Measurements from ENCODE around the gene FAM124A. TPM values are rescaled to one million over a fixed set of nuclear protein-coding genes. Genes with fewer than 3 reads are reported as not detected.

The FAM124A gene
- total RNA-seq, 1 experiment from 2014 or later, result 1.0 TPM

DNA sequence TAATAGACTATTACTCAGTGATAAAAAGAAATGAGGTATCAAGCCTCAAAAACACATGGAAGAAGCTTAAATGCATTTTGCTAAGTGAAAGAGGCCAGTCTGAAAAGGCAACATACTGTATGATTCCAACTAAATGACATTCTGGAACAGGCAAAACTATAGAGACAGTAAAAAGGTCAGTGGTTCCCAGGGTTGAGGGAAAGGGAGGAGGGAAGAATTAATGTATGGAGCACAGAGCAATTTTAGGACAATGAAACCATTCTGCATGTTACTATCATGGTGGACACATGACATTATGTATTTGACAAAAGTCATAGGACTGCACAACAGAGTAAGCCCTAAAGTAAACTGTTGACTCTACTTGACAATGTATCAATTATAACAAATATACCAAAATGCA is 111.6 kb downstream of the FAM124A start:
- no peak for DNase-seq (ENCODE audit: low spot score)

Other genes with a start within 250 kb of the FAM124A start
- not detected in 2 replicates for gene C13orf42, start 111.1 kb upstream of the FAM124A start, total RNA-seq (2014; rRNA removed; shearing (Covaris generic))
- not detected in 2 replicates for gene SERPINE3, start 117.3 kb downstream of the FAM124A start, total RNA-seq (2014; rRNA removed; shearing (Covaris generic))
- 18.6 and 21.0 TPM in 2 replicates for gene INTS6, start 230.6 kb downstream of the FAM124A start, total RNA-seq (2014; rRNA removed; shearing (Covaris generic))

Measured in H4 (cell line).